ENCODE results near the gene RIMOC1. TPM values are rescaled to one million over a fixed set of nuclear protein-coding genes. Genes with fewer than 3 reads are reported as not detected.
"Not testable (repeated sequence)": the region's sequence is repeated elsewhere in the genome, so short reads cannot be mapped to it uniquely, and the experiment has no call there.

Gene RIMOC1
- total RNA-seq, 3 donors from 2014 or later = 21.9 to 28.7 (median 27.5) TPM

GRCh38 chr5:41935544-41935943 is 31.4 kb downstream of the RIMOC1 start:
- DNase-seq (no peak), ATAC-seq (no peak)
- intact Hi-C loops (cut with DNase I, micrococcal nuclease) = no loop called here
- Histone ChIP-seq H3K4me1 (ENCODE audit: low read depth) (no peaks in the 10 kb centered on the region), H3K4me3 (no peak overlapping the region), H3K36me3 (ENCODE audit: low read depth) (no peaks in the 10 kb centered on the region), H3K9me3 (no peaks in the 10 kb centered on the region)
- TF ChIP-seq, protein P1, sequence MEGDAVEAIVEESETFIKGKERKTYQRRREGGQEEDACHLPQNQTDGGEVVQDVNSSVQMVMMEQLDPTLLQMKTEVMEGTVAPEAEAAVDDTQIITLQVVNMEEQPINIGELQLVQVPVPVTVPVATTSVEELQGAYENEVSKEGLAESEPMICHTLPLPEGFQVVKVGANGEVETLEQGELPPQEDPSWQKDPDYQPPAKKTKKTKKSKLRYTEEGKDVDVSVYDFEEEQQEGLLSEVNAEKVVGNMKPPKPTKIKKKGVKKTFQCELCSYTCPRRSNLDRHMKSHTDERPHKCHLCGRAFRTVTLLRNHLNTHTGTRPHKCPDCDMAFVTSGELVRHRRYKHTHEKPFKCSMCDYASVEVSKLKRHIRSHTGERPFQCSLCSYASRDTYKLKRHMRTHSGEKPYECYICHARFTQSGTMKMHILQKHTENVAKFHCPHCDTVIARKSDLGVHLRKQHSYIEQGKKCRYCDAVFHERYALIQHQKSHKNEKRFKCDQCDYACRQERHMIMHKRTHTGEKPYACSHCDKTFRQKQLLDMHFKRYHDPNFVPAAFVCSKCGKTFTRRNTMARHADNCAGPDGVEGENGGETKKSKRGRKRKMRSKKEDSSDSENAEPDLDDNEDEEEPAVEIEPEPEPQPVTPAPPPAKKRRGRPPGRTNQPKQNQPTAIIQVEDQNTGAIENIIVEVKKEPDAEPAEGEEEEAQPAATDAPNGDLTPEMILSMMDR (IDR thresholded peaks at IDR 0.05) = no peak

DNA sequence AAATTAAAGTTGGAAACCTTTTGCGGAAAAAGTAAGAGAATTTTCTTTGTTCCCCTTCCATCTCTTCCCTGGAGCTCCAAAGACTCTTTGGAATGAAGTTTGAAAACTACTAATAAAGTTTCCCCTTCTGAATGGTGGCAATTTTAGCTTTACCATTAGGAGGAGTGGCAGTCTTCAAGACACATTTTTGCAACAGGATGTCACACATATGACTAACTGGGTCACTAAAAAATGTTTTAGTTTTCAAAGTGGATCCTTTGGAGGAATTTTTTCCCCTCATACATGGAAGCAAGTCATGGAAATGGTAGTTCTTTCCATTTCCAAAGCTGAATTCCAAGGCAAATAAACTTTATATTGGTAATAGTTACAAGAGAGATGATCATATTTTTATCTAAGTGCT is 36.5 kb downstream of the RIMOC1 start:
- intact Hi-C loops (cut with DNase I, micrococcal nuclease) = no loop called here
- Histone ChIP-seq H3K36me3 (ENCODE audit: low read depth) (no peaks in the 10 kb centered on the region), H3K4me3 (no peak overlapping the region), H3K4me1 (ENCODE audit: low read depth) (no peaks in the 10 kb centered on the region), H3K9me3 (no peaks in the 10 kb centered on the region)
- DNase-seq = no peak
- ATAC-seq = no peak
- TF ChIP-seq, protein P1 (IDR thresholded peaks at IDR 0.05) = no peak

DNA sequence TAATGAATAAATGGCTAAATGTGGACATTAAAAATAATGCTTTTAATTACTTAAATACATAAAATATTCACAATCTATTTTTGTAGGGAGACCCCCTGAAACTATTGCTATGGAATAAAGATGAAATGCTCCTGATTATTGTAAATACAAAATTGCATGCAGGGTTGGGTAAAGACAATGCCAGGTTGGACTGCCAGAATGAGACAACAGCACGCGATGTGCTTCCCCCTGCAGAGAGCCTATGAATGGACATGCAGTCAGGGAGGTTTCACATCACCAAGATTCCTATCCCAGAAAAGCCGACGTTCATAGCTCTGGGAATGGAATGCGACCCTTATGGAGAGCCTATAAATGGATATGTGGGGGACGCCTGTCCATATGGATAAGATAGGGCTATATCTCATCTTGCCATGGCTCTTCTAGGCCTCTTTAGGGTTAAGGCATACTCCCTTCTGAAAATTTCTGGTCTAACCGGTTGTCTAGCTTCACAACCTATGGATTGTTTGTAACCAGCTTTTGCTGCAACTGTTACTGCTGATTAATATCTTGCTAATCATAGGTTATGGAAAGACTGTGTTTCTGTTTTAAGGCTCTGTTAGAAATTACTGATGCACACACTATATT is 41.3 kb downstream of the RIMOC1 start:
- ATAC-seq = not testable (repeated sequence)

GRCh38 chr5:41951224-41951623 is 47.1 kb downstream of the RIMOC1 start:
- no peaks in the 10 kb centered on the region for H3K36me3 ChIP-seq (ENCODE audit: low read depth)
- intact Hi-C loops (cut with DNase I, micrococcal nuclease) = no loop called here
- TF ChIP-seq, protein P1 (IDR thresholded peaks at IDR 0.05) = no peak
- ATAC-seq (no peak), DNase-seq (no peak)
- no peaks in the 10 kb centered on the region for H3K4me1 ChIP-seq (ENCODE audit: low read depth)
- H3K9me3 ChIP-seq = no peaks in the 10 kb centered on the region
- no peak overlapping the region for H3K4me3 ChIP-seq

More for the DNA sequence above, 41.3 kb downstream of the RIMOC1 start:
- H3K4me3 ChIP-seq; H3K9me3 ChIP-seq; intact Hi-C loops (cut with DNase I, micrococcal nuclease); H3K4me1 ChIP-seq (ENCODE audit: low read depth); DNase-seq; H3K36me3 ChIP-seq (ENCODE audit: low read depth): not testable (repeated sequence)

Other genes with a start within 250 kb of the RIMOC1 start
- gene OXCT1, start 33.9 kb upstream of the RIMOC1 start, total RNA-seq = 10 to 100 TPM in 2 of 3 donors, 1 to 10 TPM in 1; 8.9 to 27.0 (median 14.9) TPM
- gene FBXO4, start 20.9 kb downstream of the RIMOC1 start, total RNA-seq = 10 to 100 TPM in 1 of 3 donors, 1 to 10 TPM in 2; 5.9 to 11.4 (median 9.6) TPM

Data from mucosa of descending colon (tissue), 3 donors.